GM23338 (cell line): Measurements from ENCODE around the gene SPATA25. TPM values are rescaled to one million over a fixed set of nuclear protein-coding genes. Genes with fewer than 3 reads are reported as not detected.

Experiments used
- ATAC-seq: fragments of 200-7000 bp; cut with Tn5 transposase; 3 replicates; pipeline ENCODE4 v1.9.1; 2020
- DNase-seq: peaks from one replicate; pipeline ENCODE4 v3.0.0-alpha.2; 2015; ENCODE audit warnings: low spot score
- H2AFZ ChIP-seq: fragments of 200-600 bp; sonication (generic); 2 replicates; pipeline ENCODE4 v1.8.0; 2016; ENCODE audit warnings: antibody characterized with exemption, mild to moderate bottlenecking, moderate library complexity
- H3F3A ChIP-seq: fragments of 200-600 bp; sonication (generic); replicated peaks from 2 replicates; pipeline ENCODE4 v1.8.0; 2017; ENCODE audit warnings: antibody characterized with exemption, mixed run types, low read depth
- H3K27ac ChIP-seq: fragments of 200-600 bp; sonication (generic); 2 replicates; pipeline ENCODE4 v1.6.1; 2016; ENCODE audit warnings: low read depth
- H3K27me3 ChIP-seq: fragments of 200-600 bp; sonication (generic); 2 replicates; pipeline ENCODE4 v1.8.0; 2016; ENCODE audit warnings: mild to moderate bottlenecking, mixed run types, moderate library complexity; ENCODE audit not compliant: insufficient read depth
- H3K36me3 ChIP-seq: fragments of 200-600 bp; sonication (generic); 2 replicates; pipeline ENCODE4 v1.8.0; 2016; ENCODE audit warnings: mild to moderate bottlenecking; ENCODE audit not compliant: insufficient read depth
- H3K4me1 ChIP-seq: fragments of 200-600 bp; sonication (generic); 2 replicates; pipeline ENCODE4 v1.8.0; 2016; ENCODE audit warnings: mild to moderate bottlenecking, moderate library complexity; ENCODE audit not compliant: insufficient read depth
- H3K4me2 ChIP-seq: fragments of 200-600 bp; sonication (generic); 2 replicates; pipeline ENCODE4 v1.7.1; 2017; ENCODE audit warnings: mixed run types
- H3K4me3 ChIP-seq: fragments of 200-600 bp; sonication (generic); 2 replicates; pipeline ENCODE4 v1.6.1; 2016; ENCODE audit warnings: mixed run types
- H3K79me2 ChIP-seq: fragments of 200-600 bp; sonication (generic); replicated peaks from 2 replicates; pipeline ENCODE4 v1.8.0; 2017; ENCODE audit warnings: mild to moderate bottlenecking; ENCODE audit not compliant: insufficient read depth
- H3K9me2 ChIP-seq: fragments of 200-600 bp; sonication (generic); 2 replicates; pipeline ENCODE4 v1.8.0; 2017; ENCODE audit not compliant: insufficient read depth
- H4K20me1 ChIP-seq: fragments of 200-600 bp; sonication (generic); replicated peaks from 2 replicates; pipeline ENCODE4 v1.8.0; 2017; ENCODE audit warnings: mild to moderate bottlenecking; ENCODE audit not compliant: insufficient read depth
- H3K27ac Mint-ChIP-seq: 2 replicates; pipeline ENCODE4 v1.8.0; 2020; ENCODE audit warnings: inconsistent platforms, mild to moderate bottlenecking, moderate library complexity, mixed read lengths
- H3K27me3 Mint-ChIP-seq: 3 replicates; pipeline ENCODE4 v1.8.0; 2022; ENCODE audit warnings: low read depth, mild to moderate bottlenecking, moderate library complexity, mixed read lengths, inconsistent platforms; ENCODE audit not compliant: insufficient read depth, poor library complexity
- H3K36me3 Mint-ChIP-seq: 3 replicates; pipeline ENCODE4 v1.8.0; 2021; ENCODE audit warnings: low read depth, mild to moderate bottlenecking, inconsistent platforms, moderate library complexity, mixed read lengths
- H3K4me1 Mint-ChIP-seq: 3 replicates; pipeline ENCODE4 v1.8.0; 2020; ENCODE audit warnings: mild to moderate bottlenecking, inconsistent platforms, mixed read lengths
- H3K4me3 Mint-ChIP-seq: 3 replicates; pipeline ENCODE4 v1.8.0; 2021; ENCODE audit warnings: moderate library complexity, mild to moderate bottlenecking, inconsistent platforms, mixed read lengths
- H3K9me3 Mint-ChIP-seq: 3 replicates; pipeline ENCODE4 v1.8.0; 2020; ENCODE audit warnings: moderate library complexity, mild to moderate bottlenecking, inconsistent platforms, mixed read lengths
- CREB1 ChIP-seq: fragments of 250-450 bp; sonication (Bioruptor Pico); IDR thresholded peaks from 2 replicates; pipeline ENCODE4 v1.5.0; 2020; ENCODE audit warnings: low read depth, mild to moderate bottlenecking, moderate library complexity
- CTCF ChIP-seq, 2 experiments: fragments of 200-600 bp in 1 of 2; sonication (generic) in 1 of 2; conservative IDR thresholded peaks; 2 replicates each; pipeline versions ENCODE4 v1.5.1 to v1.6.1; 2016 to 2017; ENCODE audit warnings: antibody characterized with exemption in 2 of 2, low read depth in 2 of 2, mild to moderate bottlenecking in 2 of 2, moderate library complexity in 1 of 2
- ETS1 ChIP-seq: IDR thresholded peaks from 2 replicates; pipeline ENCODE4 v1.6.1; 2016; ENCODE audit warnings: antibody characterized with exemption
- EZH2 ChIP-seq: fragments of 200-600 bp; sonication (generic); IDR thresholded peaks from one replicate; pipeline ENCODE4 v1.8.0; 2017; ENCODE audit warnings: antibody characterized with exemption, mild to moderate bottlenecking, low read depth; ENCODE audit not compliant: unreplicated experiment
- EZH2phosphoT487 ChIP-seq: fragments of 200-600 bp; sonication (generic); IDR thresholded peaks from one replicate; pipeline ENCODE4 v1.8.1; 2018; ENCODE audit warnings: antibody characterized with exemption; ENCODE audit not compliant: unreplicated experiment
- JUNB ChIP-seq: IDR thresholded peaks from one replicate; pipeline ENCODE4 v1.6.1; 2016; ENCODE audit warnings: antibody characterized with exemption; ENCODE audit not compliant: unreplicated experiment
- NANOG ChIP-seq: IDR thresholded peaks from 2 replicates; pipeline ENCODE4 v1.6.1; 2016; ENCODE audit warnings: antibody characterized with exemption, borderline replicate concordance
- POLR2AphosphoS5 ChIP-seq: IDR thresholded peaks from 2 replicates; pipeline ENCODE4 v1.6.1; 2016; ENCODE audit warnings: antibody characterized with exemption, low read depth
- REST ChIP-seq: IDR thresholded peaks from one replicate; pipeline ENCODE4 v1.6.1; 2018; ENCODE audit warnings: antibody characterized with exemption; ENCODE audit not compliant: unreplicated experiment
- STAT1 ChIP-seq: IDR thresholded peaks from one replicate; pipeline ENCODE4 v1.6.1; 2016; ENCODE audit warnings: antibody characterized with exemption; ENCODE audit not compliant: unreplicated experiment
- ZNF114 ChIP-seq: fragments of 250-450 bp; sonication (Bioruptor Pico); IDR thresholded peaks from 2 replicates; pipeline ENCODE4 v1.5.0; 2020; ENCODE audit warnings: mild to moderate bottlenecking, moderate library complexity
- ZNF331 ChIP-seq: fragments of 250-450 bp; sonication (Bioruptor Pico); IDR thresholded peaks from 2 replicates; pipeline ENCODE4 v1.5.0; 2020; ENCODE audit warnings: low read depth, mild to moderate bottlenecking, moderate library complexity
- ZNF462 ChIP-seq: fragments of 250-450 bp; sonication (Bioruptor Pico); IDR thresholded peaks from 2 replicates; pipeline ENCODE4 v1.5.0; 2020; ENCODE audit warnings: mild to moderate bottlenecking, moderate library complexity
- polyA plus RNA-seq: library from polyadenylated mRNA; unstranded; fragments of >200 nt; fragmentation: Nextera tagmentation; extraction: Ambion mirVana; gene quantifications from 2 replicates; pipeline ENCODE4 v1.2.1, GENCODE V29; 2016
- total RNA-seq: library from RNA; depleted of rRNA; stranded (reverse); fragments of >200 nt; shearing (Covaris generic); gene quantifications from 2 replicates; pipeline ENCODE4 v1.2.3, GENCODE V29; 2014

The SPATA25 gene
- total and polyA plus RNA-seq, 2 experiments from 2014 or later, result 7.5 TPM; not detected in 1

GRCh38 chr20:45850238-45850637 lies 37.2 kb downstream of the SPATA25 start:
- Histone ChIP-seq H3K4me1 (peaks cover 28% of the 10 kb centered on the region), H3K27ac (no peak overlapping the region), H3F3A (no peaks in the 10 kb centered on the region; the same call in 1 of the 2 replicates), H3K36me3 (peaks cover 10% of the 10 kb centered on the region), H3K4me3 (no peak overlapping the region), H3K9me2 (no peaks in the 10 kb centered on the region), H3K79me2 (peaks cover 19% of the 10 kb centered on the region), H4K20me1 (no peaks in the 10 kb centered on the region), H3K4me2 (no peak overlapping the region), H3K27me3 (no peaks in the 10 kb centered on the region), H2AFZ (no peak overlapping the region)
- no peak overlapping the region for H3K27ac Mint-ChIP-seq
- peaks cover 36% of the 10 kb centered on the region for H3K36me3 Mint-ChIP-seq
- DNase-seq, result no peak
- TF ChIP-seq CTCF (conservative IDR thresholded peaks at IDR 0.05; ENCODE audit: low read depth in 2 of 2) (no peak), CREB1 (CRISPR knock-in tag) (no peak), ZNF331 (CRISPR knock-in tag) (no peak), EZH2 (no peak), REST (no peak), EZH2phosphoT487 (no peak), ZNF462 (CRISPR knock-in tag) (no peak), POLR2AphosphoS5 (no peak), JUNB (no peak), ETS1 (no peak), NANOG (no peak), ZNF114 (CRISPR knock-in tag) (no peak), STAT1 (no peak)
- no peak for ATAC-seq
- H3K27me3 Mint-ChIP-seq, result peaks cover 13% of the 10 kb centered on the region
- H3K4me1 Mint-ChIP-seq, result peaks cover 34% of the 10 kb centered on the region
- no peaks in the 10 kb centered on the region for H3K9me3 Mint-ChIP-seq
- H3K4me3 Mint-ChIP-seq, result no peak overlapping the region
